ENCODE measurements around the gene AGR3.

DNA sequence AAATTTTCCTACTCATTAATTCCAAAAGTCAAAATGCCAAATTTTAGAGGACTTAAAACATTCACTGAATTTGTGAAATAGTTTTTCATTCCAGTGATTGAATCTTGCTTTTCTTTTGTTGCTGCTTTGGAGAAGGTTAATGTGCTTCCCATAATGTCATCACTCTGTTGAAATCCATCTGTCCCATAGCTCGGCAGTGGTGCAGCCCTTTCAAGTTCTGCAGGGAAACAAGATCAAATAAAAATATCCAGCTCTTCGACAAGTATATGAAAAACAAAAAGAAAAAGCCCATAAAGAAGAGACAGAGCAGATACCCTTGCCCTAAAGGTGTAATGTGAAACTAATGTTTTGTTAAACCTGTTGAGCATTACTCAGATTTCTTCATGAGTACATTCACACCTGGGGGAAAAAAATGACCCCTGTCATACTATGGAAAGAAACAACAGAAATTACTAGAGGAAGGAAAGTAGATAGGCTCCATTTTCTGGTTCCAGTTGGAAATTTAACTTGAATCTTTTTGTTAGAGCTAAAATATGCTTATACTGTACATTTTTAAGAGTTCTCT lies 35.1 kb downstream of the AGR3 start:
- TF ChIP-seq CTBP1 (IDR thresholded peaks at IDR 0.05; ENCODE audit: borderline replicate concordance) = no peak
- TF ChIP-seq FOXK2 (IDR thresholded peaks at IDR 0.05) = no peak
- TF ChIP-seq SUZ12 (IDR thresholded peaks at IDR 0.05) = no peak
- no peak for TF ChIP-seq ZNF384 (IDR thresholded peaks at IDR 0.05)
- no peak for TF ChIP-seq BHLHE40 (IDR thresholded peaks at IDR 0.05; ENCODE audit: borderline replicate concordance)
- TF ChIP-seq NFRKB (IDR thresholded peaks at IDR 0.05) = no peak
- no peak for TF ChIP-seq ARNT (IDR thresholded peaks at IDR 0.05)
- TF ChIP-seq, protein P1, sequence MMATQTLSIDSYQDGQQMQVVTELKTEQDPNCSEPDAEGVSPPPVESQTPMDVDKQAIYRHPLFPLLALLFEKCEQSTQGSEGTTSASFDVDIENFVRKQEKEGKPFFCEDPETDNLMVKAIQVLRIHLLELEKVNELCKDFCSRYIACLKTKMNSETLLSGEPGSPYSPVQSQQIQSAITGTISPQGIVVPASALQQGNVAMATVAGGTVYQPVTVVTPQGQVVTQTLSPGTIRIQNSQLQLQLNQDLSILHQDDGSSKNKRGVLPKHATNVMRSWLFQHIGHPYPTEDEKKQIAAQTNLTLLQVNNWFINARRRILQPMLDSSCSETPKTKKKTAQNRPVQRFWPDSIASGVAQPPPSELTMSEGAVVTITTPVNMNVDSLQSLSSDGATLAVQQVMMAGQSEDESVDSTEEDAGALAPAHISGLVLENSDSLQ (IDR thresholded peaks at IDR 0.05) = no peak
- TF ChIP-seq FOXM1 (IDR thresholded peaks at IDR 0.05; ENCODE audit: borderline replicate concordance) = no peak
- no peak for TF ChIP-seq LEF1 (IDR thresholded peaks at IDR 0.05; ENCODE audit: borderline replicate concordance)
- TF ChIP-seq L3MBTL2 (conservative IDR thresholded peaks at IDR 0.05) = no peak
- TF ChIP-seq TARDBP (IDR thresholded peaks at IDR 0.05) = no peak
- no peak for TF ChIP-seq FOXA1 (IDR thresholded peaks at IDR 0.05)
